GM21381 (cell line): ENCODE measurements around the gene KRT82.

Experiments used
- ATAC-seq: cut with Tn5 transposase; IDR thresholded peaks from one replicate; pipeline ENCODE4 v1.9.1; 2021; ENCODE audit warnings: mild to moderate bottlenecking, moderate library complexity; ENCODE audit not compliant: unreplicated experiment

Gene KRT82

DNA sequence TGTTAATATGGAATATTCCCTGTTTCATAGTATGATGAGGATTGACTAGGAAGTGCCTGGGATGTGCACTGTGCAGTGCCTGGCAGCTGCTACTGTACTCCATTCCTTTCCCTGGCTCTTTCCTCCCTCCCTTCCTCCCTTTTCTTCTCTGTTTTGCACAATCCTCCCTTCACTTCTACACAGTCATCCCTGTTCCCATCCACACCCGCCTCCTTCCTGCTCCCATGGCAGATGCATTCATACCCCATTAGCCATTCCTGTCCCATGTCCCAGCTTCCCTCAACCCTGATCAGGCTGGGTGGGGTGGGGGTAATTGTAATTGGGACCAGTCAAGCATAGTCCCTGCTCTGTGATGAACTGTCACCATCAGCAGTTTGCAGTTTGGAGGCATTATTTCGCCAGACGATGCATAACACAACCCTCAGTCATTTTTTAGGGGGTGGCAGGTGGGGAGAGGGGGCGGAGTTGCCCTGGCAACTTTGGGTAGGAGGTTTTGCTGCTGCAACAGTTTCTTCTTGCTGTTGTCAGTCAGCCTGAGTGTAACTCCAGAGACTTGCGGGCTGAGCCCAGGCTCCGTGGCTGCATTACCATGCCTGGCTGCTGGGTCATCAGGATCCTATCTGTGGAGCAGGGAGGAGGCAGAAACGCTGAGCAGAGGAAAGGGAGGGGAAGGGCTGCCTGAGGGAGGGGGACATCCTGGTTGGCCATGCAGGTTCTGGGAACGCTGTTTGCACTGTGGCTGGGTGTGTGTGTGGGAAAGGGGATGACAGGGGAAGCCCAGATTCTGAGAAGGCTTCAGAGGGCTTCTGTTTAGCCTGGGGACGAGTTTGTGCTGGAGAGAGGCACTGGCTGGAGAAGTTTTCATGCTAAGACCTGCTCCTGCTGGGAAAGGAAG is 16.6 kb downstream of the KRT82 start:
- ATAC-seq = no peak

DNA sequence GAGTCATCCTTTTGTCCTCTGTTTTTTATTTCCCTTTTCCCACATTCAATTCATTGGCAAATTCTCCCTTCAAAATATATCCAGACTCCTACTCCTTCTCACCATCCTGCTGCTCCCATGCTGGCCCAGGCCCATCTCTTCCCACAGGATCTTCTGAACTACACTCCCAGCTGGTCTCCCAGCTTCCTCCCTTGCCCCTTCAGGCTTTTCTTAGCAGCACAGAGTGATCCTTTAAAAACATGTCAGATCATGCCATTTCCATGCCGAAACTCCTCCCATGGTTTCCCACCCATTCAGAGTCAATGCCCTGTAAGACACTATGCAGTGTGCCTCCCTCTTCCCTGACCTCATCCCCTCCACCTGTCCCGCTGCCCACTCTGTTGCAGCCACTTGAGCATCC is 18.3 kb downstream of the KRT82 start:
- ATAC-seq = no peak

DNA sequence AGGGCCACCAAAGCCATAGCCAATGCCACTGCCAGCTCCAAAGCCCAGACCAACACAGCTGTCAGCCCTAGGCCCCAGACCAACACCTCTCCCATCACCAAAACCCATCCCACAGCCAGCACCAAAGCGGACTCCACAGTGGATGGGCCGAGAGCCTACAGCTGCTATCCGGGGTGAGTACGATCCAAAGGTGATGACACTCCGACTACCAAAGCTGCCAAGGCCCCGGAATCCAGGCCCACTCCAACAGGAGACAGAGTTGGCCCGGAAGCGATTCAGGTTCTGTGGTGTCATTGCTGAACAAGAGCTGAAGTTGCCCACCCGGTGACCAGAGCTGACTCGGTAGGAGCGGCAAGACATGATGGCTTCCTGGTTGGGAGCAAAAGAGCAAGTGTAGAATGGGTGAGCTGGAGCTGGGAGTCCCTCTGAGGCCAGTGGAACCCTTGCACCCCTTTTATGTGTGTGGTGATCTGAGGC is 20.9 kb downstream of the KRT82 start, which contains the start of gene KRT84:
Gene KRT84, minus strand, starts transcription at position 427 of the 477 bp plus-strand sequence. Its CDS starts 67 bp downstream, at position 360.
- ATAC-seq = no peak

DNA sequence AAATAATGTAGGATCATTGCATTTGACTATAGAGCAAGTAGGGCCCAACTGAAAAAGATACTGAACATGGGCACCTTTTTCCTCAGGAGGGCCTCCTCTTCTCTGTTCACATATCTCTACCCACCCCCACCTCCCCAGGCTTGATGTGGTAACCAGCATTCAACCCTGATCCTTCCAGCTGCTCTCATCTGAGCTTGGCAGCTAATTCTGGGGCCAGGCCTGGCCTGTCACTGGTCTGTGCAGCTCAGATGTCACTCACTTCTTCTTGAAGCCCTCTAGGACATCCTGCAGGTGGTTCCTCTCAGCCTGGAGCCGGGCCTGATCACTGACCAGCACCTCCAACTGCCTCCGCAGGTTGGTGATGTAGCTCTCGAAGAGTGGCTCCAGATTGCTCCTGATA is 22.8 kb downstream of the KRT82 start:
- no peak for ATAC-seq

DNA sequence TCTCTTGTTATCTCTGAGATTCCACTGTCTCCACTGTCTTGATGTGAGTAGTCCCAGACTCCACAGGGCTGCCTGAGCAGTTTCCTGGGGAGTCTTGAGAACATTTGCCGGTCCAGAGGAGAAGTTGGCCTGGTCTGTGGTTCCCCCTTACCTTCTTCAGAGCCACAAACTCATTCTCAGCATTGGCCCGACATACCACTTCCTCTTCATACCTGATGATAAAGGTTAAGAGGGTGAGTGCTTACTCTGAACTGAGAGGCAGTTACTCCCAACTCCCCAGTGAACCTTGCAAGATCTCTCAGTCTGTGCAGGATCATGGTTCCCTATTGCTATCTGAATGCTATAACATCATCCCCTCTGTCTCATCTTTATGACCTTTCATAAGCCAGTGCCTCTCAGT is 23.3 kb downstream of the KRT82 start:
- no peak for ATAC-seq

DNA sequence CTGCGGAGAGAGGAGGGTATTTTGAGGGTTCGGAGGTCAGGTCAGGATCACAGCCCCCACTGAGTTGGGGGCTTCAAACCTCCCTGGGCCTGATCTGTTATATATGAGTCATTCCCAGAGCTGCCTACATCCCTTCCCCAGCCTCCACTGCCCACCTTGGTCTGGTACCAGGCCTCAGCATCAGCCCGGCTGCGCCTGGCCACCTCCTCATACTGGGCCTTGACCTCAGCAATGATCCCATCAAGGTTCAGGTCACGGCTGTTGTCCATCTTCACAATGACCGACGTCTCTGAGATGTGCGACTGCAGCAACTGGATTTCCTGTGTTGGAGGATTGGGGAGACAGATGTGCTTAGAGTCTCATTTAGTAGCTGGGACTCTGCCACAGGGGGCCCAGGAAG is 24.9 kb downstream of the KRT82 start:
- ATAC-seq = no peak

DNA sequence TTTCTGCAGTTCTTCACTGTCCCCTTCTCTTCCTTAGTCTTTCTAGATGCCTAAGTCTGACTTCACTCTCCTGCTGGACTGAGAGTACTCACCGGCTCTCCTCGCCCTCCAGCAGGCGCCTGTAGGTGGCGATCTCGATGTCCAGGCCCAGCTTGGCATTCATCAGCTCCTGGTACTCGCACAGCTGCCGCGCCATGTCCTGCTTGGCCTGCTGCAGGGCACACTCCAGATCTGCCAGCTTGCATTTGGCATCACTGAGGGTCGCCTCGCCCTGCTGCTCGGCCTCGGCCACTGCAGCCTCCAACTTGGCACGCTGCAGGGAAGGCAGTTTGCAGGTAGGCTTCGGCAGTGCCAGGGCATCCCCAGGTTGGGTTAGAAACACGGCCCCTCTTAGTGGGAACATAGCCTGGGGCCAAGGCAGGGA is 25.9 kb downstream of the KRT82 start:
- no peak for ATAC-seq

DNA sequence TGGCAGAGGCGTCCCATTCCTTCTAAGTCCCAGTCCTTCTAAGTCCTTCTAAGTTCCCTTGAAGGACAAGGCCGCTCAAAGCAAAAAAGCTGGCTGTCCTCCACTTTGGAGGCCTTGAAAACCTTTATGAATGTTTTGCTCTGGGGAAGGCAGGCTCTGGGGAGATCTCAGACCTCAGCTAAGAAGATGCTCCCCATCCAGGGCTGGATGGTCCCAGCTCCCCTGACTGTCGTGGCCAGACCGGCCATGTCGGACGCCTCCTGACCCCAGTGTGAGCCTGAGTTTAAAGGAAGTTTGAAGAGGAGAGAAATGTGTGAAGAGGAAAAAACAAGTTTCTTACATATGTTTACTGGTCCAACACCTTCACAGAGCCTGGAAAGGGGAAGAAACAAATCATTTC is 26.6 kb downstream of the KRT82 start:
- no peak for ATAC-seq

DNA sequence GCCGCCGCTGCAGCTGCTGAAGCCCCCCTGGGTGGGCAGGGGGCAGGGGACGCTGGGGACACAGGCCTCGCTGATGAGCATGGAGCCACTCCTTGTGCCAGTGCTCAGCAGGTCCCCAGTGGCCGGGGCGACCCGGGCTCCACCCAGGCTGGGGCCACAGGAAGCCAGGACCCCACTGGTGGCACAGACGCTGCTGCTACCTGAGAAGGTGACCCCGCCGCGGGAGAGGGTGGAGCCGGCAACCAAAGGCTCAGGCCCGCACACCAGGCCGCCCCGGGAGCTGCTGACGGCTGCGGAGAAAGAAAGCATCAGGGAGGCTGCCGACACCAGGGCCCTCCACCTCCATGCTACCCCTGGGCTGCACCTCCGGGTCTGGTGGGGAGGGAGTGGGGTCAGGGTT is 28.0 kb downstream of the KRT82 start:
- no peak for ATAC-seq

DNA sequence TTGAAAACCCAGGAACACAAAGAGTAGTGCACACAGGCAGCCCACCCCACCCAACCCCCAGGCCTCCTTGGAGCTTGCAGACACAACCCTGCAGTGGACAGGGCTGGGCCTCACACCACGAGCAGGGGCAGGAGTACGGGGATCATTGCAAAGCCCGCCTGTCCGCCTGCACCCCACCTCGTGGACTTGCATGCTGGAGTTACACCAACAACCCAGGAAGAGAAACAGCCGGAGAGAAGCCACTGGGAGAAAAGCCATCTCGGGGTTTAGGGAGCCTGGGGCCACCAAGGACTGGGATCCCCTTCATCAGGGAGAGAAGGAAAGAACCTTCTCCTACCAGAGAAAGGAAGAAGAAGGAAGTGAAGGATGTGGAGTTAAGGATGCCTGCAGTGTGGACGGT is 28.9 kb downstream of the KRT82 start:
- no peak for ATAC-seq

DNA sequence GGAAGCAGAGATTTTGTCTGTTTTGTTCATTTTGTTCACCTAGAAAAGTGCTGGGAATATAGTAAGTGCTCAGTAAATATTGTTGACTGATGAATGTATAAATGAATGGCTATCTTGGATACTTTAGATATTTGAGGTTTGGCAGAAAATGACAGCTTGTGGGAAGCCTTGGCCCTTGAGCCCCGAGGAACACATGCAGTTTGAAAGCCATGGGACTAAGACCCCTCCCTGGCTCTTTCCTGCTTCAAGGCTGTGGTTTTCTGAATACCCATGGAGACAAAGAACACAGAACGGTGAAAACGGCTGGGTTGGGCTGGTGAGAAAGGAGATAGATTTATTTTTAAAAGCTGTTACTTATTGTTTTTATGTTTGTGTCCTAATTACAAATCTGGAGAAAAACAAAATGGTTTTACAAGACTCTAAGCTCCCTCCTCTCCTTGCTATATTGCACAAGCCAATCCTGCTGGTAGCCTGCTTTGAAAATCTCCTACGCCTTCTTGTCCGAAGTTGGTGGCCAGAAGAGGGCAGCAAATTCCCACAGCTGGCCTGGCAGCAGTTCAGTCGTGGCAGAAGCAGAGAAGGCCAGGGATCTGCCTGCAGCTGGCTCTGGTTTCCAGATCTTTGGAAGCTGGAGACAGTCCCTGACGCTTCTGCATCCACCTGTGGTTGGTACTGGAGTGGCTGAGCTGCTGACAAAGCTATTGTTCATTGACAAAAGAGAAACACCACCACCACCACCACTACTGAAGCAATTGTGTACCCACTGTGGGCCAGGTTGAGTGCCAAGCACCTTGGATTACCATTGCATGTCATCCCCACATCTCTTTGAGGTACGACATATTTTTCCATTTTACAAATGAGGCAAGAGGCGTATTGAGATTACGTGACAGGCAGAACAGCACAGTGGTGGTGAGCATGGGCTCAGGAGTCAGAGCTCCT is 33.6 kb downstream of the KRT82 start:
- no peak for ATAC-seq

DNA sequence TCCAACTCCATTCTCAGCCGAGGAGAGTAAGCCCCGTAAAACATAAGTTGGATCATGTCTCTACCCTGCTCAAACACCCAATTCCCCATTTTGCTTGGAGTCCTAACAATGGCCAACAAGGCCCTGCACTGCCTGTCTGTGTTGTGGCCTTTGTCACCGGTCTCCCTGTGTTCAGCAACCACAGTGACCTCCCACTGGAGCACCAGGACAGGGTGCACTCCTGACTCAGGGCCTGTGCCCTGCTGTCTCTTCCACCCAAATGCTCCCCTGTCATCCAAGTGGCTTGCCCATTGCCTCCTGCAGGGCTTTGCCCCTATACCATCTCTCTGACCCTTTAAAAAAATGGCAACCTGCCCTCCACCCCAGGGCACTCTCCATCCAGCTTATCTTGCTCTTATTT is 34.4 kb downstream of the KRT82 start:
- ATAC-seq = no peak

DNA sequence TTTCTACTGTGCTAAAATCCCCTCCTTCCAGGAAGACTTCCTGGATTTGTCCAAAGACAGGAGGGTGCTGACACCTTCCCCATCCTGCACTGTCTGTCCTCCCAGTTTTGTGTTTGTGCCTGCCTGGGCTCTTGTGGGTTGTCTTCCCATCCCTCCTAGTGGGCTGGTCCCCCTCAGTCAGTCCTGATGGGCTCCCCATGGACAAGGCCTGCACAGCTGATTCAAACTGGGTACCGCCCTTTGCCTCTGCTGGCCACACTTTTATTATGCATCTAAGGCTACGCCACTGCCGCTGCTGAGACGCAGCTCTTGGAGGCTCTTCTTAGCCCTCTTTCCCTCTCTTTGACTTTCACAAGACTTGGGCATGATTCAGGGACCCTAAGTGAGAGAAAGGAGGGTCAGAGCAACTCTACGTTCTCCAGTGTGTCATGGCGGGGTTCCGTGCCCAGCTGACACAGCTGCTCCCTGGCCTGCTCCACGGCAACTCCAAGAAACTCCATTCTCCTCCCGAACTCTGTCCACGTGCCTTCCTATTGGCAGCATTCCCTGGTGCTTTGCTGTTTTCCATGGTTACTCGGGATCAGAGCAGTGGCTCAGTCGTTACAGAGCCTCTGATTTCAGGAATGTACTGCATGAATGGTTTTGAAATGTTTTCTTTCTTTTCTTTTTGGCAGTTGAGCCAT is 35.1 kb downstream of the KRT82 start:
- ATAC-seq = no peak

DNA sequence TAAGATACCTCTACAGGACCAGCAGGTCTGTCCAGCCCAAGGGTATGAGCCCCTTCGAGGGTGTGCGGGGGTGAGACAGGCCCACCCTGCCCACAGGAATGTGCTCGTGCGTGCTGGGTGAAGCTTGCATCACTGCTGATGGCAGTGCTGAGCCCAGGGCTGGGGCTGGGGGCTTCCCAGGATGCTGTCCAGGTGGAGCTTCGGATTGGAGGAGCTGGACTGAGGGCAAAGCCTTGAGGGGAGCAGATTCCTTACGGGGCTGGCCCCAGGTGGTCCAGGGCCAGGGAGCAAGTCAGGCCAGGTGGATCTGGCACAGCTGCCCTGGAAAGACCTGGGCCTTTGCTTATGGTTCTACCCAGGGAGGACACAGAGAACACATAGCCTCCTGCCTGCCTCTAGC is 36.3 kb downstream of the KRT82 start:
- no peak for ATAC-seq

DNA sequence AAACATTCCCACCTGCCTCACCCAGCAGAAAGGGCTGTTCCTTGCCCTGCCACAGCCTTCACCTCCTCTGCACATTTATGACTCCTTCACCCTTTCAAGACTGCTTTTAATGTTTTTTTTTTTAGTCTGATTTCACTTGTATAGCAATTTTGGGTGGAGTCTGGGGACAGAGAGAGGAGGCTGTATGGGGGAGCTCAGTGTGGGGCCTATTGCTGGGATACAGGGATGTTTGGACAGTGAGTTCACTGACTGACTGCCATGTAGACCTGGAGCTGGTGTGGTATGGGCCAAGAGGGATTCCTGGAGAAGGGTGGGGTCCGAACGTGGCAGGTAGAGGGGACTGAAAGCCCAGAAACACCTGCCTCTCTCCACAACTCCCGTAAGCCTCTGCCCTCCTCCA is 36.9 kb downstream of the KRT82 start:
- ATAC-seq = no peak

DNA sequence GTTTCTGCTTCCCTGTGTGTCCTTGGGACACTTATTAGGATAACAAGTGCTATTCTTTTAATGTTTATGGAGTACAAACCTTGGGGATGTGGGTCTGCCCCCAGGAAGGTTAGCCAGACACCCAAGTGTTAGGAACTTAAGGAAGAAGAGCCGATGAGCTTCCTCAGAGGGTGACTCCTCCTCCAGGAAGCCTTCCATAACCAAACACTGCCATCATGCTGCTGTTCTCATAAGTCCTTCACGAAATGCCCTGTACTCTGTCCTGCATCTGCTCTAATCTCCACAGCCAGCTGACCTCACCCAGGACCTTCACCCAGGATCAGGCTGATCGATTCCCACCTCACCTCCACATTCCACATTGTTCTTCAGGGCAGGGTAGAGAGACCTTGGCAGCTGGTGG is 37.6 kb downstream of the KRT82 start:
- ATAC-seq = no peak

DNA sequence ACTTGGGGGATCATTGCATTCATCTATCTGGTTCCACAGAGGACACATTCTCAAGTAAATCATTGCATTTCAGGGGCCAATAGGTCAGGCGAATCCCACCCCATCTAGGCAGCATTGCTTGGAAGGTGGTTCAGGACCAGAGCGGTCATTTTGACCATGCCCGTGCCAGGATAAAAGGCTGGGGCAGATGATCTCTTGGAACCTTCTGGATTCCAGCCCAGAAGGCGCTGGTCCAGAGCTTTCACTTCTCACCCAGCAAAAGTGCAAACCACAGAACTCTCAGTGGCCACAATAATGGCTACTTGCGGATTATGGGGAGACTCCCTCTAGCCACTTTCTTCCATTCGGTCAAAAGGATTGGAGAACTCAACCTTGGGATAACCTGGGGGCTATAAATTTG is 38.3 kb downstream of the KRT82 start:
- ATAC-seq = no peak

DNA sequence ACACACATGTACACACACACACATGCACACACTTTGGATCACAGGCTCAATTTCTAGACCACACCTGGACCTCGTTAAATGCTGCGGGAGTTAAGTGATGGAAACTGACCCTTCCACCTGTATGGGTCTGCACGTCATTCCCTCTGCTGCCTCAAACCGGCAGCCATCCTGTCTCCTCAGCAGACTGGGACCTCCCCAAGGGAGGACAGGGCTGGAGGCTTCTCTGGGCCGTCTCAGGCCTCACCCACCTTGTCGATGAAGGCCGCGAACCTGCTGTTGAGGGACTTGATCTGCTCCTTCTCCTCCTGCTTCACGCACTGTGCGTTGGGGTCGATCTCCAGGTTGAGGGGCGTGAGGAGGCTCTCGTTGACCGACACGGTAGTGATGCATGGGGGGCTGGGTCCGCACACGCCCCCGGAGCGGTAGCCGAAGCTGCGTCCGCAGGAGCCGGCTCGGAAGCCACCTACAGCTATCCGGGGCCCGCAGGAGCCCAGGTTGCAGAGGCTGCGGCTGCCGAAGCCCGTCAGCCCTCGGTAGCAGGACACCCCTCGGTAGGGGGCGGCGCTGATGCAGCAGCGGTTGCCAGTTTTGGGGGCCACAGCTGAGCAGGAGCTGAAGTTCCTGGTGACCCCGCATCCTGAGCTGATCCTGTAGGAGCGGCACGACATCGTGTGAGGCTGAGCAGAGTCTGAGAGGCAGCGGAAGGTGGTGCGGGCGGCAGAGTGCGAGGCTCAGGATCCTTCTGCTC is 39.2 kb downstream of the KRT82 start, which contains the start of gene KRT85:
Gene KRT85, minus strand, starts transcription at position 744 of the 748 bp plus-strand sequence. Its CDS starts 76 bp downstream, at position 668.
- no peak for ATAC-seq

DNA sequence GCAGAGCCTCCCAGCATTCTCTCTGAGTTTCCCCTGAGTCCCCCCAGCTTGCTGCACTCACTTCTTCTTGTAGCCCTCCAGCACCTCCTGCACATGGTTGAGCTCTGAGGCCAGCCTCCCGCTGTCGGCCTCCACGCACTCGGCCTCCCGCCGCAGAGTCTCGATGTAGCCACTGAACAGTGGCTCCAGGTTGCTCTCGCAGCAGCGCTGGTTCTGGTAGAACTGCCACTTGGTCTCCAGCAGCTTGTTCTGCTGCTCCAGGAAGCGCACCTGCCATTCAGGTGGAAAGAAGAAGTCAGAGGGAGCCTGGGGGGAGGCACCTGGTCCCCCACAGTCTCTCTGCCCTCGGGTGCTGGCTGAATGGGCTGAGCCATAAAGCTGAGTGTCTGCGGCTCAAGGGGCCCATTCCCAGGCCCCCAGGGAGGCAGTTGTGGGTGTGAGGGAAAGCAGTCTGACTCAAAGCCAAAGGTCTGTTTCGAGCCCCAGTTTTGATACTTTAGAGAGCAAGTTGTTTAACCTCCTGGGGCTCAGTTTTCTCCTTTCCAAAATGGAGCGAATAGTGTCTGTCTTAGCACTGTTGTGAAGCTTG is 41.1 kb downstream of the KRT82 start:
- ATAC-seq = no peak

DNA sequence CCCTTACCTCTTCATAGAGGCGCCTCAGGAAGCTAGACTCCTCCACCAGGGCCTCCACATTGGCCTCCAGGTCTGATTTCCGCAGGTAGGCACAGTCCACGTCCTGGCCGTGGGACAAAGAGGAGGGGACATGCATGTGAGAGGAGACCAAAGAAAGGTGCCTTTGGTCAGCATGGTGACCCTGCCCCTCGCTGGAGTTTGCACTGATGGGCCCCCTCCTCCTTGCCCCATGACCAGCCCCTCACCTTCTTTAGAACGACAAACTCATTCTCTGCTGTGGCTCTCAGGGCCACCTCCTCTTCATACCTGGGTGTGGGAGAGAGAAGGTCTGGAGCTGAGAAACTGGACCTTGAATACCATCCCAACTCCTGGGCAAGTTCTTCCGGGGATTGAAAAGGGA is 42.1 kb downstream of the KRT82 start:
- no peak for ATAC-seq
